Measurements from ENCODE around the gene ROR2. TPM values are rescaled to one million over a fixed set of nuclear protein-coding genes. Genes with fewer than 3 reads are reported as not detected.

The ROR2 gene
- total and polyA plus RNA-seq, 2 of the 8 experiments (the other 6 are each of a cell fraction or from before 2014, with no cell fraction given), result 2.7 to 4.3 TPM

DNA sequence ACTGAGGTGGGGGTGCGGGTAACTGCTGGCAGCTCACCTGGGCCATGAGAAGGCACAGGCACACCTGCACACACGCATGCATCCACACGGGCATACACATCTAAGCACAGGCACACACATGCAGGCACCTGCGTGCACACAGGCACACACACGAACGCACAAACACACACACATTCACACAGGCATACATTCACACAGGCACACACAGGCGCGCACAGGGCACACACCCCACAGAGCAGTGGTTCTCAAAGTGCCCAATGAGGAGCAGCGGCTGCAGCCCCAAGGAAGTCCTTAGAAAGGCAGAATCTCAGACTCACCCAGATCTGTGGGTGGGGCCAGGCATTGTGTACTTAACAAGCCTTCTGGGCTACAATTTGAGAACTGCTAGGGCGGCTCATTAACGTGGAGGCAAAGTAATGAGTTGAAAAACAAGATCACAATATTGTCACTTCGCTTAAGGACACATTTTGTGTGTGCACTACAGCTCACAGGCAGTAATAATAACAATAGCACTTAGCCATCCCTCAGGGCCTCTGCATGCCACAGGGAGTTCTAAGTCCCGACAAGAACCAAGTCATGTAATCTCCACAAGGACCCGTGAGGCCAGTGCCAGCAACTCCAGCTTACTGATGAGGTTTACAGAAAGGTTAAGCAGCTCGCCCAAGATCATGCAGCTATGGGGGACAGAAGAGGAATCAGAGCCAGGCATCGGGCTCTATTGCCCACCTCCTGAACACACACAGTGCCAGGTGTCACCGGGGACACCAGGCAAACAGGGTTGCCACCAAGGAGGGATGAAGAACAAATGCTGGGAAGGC is 91.6 kb downstream of the ROR2 start:
- Histone ChIP-seq H3K4me3 (ENCODE audit: extremely low read depth in 1 of 4, insufficient read depth in 2 of 4, low read depth in 3 of 4, low read length in 4 of 4) (no peak overlapping the region), H3K9ac (replicated peaks in 1 of 4; ENCODE audit: extremely low read depth in 1 of 4, low read depth in 3 of 4, low read length in 3 of 4) (no peak overlapping the region)
- no peak for FAIRE-seq
- TF ChIP-seq BCL11A (IDR thresholded peaks at IDR 0.05; ENCODE audit: low read depth in 2 of 2, low read length in 2 of 2) (no peak), SIRT6 (IDR thresholded peaks at IDR 0.05; ENCODE audit: low read length) (no peak), KDM1A (IDR thresholded peaks at IDR 0.05; ENCODE audit: borderline replicate concordance, low read length) (no peak), KDM5A (IDR thresholded peaks at IDR 0.05; ENCODE audit: low read length) (no peak), FOSL1 (IDR thresholded peaks at IDR 0.05; ENCODE audit: insufficient read depth, low read depth, low read length) (no peak), SRF (IDR thresholded peaks at IDR 0.05; ENCODE audit: low read depth, low read length) (no peak)

More for the DNA sequence above, 91.6 kb downstream of the ROR2 start:
- Histone ChIP-seq H3K23me2 (ENCODE audit: low read depth, low read length) (no peaks in the 10 kb centered on the region), H3K23ac (ENCODE audit: insufficient read length) (no peak overlapping the region), H3K56ac (replicated peaks; ENCODE audit: insufficient read length, low read depth, low read length) (no peak overlapping the region), H2BK120ac (replicated peaks; ENCODE audit: low read depth, low read length) (no peak overlapping the region), H2AFZ (ENCODE audit: low read length) (0 out of 2 replicates have a peak overlapping the region, but pooled peaks have one; percentile 8), H3K79me2 (ENCODE audit: control insufficient read depth in 1 of 2, insufficient read depth in 2 of 2, low read length in 2 of 2) (no peaks in the 10 kb centered on the region), H4K8ac (ENCODE audit: extremely low read depth, insufficient read depth, low read length) (peak overlapping the region; percentile 69; the same call in 1 of the 2 replicates), H3K4me2 (ENCODE audit: insufficient read depth in 1 of 2, low read depth in 2 of 2, low read length in 2 of 2) (peak overlapping the region in 1 of 2 experiments; percentile 2; a peak in 1 of 4 replicates), H3K18ac (ENCODE audit: extremely low read depth, low read length) (peak overlapping the region; percentile 95), H4K91ac (replicated peaks; ENCODE audit: insufficient read length, low read length) (peak overlapping the region; percentile 91), H3K79me1 (ENCODE audit: low read depth, low read length) (peaks cover 4% of the 10 kb centered on the region), H3K36me3 (ENCODE audit: control insufficient read depth in 2 of 4, insufficient read depth in 4 of 4, low read length in 3 of 4) (no peaks in the 10 kb centered on the region), H3K9me3 (ENCODE audit: insufficient read depth in 2 of 2, low read depth in 1 of 2, low read length in 1 of 2) (peaks cover 6% of the 10 kb centered on the region in 2 experiments; a peak in 1 of 4 replicates), H2BK5ac (ENCODE audit: low read depth, low read length) (peak overlapping the region; percentile 86; the same call in 1 of the 2 replicates), H2BK12ac (ENCODE audit: low read depth, low read length) (peak overlapping the region; percentile 99), H4K20me1 (replicated peaks in 1 of 2; ENCODE audit: control insufficient read depth in 1 of 2, insufficient read depth in 2 of 2, low read length in 2 of 2) (no peaks in the 10 kb centered on the region), H2BK20ac (ENCODE audit: low read length) (peak overlapping the region; percentile 66; the same call in 1 of the 2 replicates), H2BK15ac (ENCODE audit: low read length) (peak overlapping the region; percentile 96; the same call in 1 of the 2 replicates), H3K27ac (ENCODE audit: low read depth, low read length) (no peak overlapping the region), H2AK5ac (ENCODE audit: low read depth, low read length) (peak overlapping the region; percentile 92), H3K14ac (ENCODE audit: insufficient read length) (no peak overlapping the region), H3K4me1 (replicated peaks in 1 of 4; ENCODE audit: control insufficient read depth in 3 of 4, insufficient read depth in 4 of 4, low read length in 3 of 4) (peaks cover 4 to 18% (median 11%) of the 10 kb centered on the region in 4 experiments), H4K5ac (ENCODE audit: insufficient read length, low read depth, low read length) (no peak overlapping the region), H3K27me3 (replicated peaks in 1 of 4; ENCODE audit: control insufficient read depth in 3 of 4, extremely low read depth in 1 of 4, insufficient read depth in 3 of 4, low read length in 3 of 4) (no peaks in the 10 kb centered on the region), H3K4ac (replicated peaks; ENCODE audit: insufficient read length, low read depth, low read length) (peak overlapping the region; percentile 62)
- ChIA-PET POLR2A (ENCODE audit: partially characterized antibody) (no interaction called here), CTCF (ENCODE audit: partially characterized antibody) (interaction anchor here (1.6 kb wide), 1 partner anchor 100 kb away, joined by 5 read pairs; no protein-coding TSS in a partner anchor)
- WGBS, 2 experiments (ENCODE audit: extremely low coverage in 1 of 2, insufficient coverage in 1 of 2, insufficient read length in 1 of 2, insufficient replicate concordance in 2 of 2, low coverage in 1 of 2, low lambda C conversion rate in 2 of 2, missing lambda C conversion rate in 1 of 2), result 85% methylated on average over 17 of the region's 17 CpGs; no CpG with 5 or more reads in 1 of the 2 experiments
- DNase-seq (ENCODE audit: low read depth in 1 of 2, low spot score in 2 of 2), result peak in 1 of 2 experiments; percentile 54

Data from H1 (cell line).